IMR-90 (cell line): Measurements from ENCODE around the gene CERS5.

ENCODE experiments used
- CEBPB ChIP-seq: IDR thresholded peaks from 2 replicates; pipeline ENCODE4 v1.6.1; 2012; ENCODE audit warnings: low read depth, low read length, improper control_type of control experiment
- CTCF ChIP-seq: conservative IDR thresholded peaks from 2 replicates; pipeline ENCODE4 v1.5.1; 2012; ENCODE audit warnings: mild to moderate bottlenecking, low read depth, low read length, improper control_type of control experiment
- MXI1 ChIP-seq: IDR thresholded peaks from 2 replicates; pipeline ENCODE4 v1.6.1; 2012; ENCODE audit warnings: low read depth, mild to moderate bottlenecking, low read length, moderate library complexity, borderline replicate concordance
- POLR2A ChIP-seq: IDR thresholded peaks from 2 replicates; pipeline ENCODE4 v1.6.1; 2012; ENCODE audit warnings: mild to moderate bottlenecking, low read depth, low read length
- RAD21 ChIP-seq: IDR thresholded peaks from 2 replicates; pipeline ENCODE4 v1.6.1; 2012; ENCODE audit warnings: low read length, improper control_type of control experiment
- RCOR1 ChIP-seq: IDR thresholded peaks from 2 replicates; pipeline ENCODE4 v1.6.1; 2012; ENCODE audit warnings: mild to moderate bottlenecking, low read length, improper control_type of control experiment; ENCODE audit not compliant: insufficient replicate concordance
- SMC3 ChIP-seq: fragments of 150-350 bp; IDR thresholded peaks from 2 replicates; pipeline ENCODE4 v1.6.1; 2016; ENCODE audit warnings: low read depth, mild to moderate bottlenecking, antibody characterized with exemption, low read length, moderate library complexity

- no peak for TF ChIP-seq POLR2A
- no peak for TF ChIP-seq CTCF
- TF ChIP-seq MXI1: no peak
- no peak for TF ChIP-seq CEBPB
- no peak for TF ChIP-seq RCOR1
- TF ChIP-seq RAD21: no peak
- no peak for TF ChIP-seq SMC3
Observed at GRCh38 chr12:50207424-50207823, 40.3 kb upstream of the CERS5 start.
